Measurements from ENCODE around the gene DLG2.

The DLG2 gene

DNA sequence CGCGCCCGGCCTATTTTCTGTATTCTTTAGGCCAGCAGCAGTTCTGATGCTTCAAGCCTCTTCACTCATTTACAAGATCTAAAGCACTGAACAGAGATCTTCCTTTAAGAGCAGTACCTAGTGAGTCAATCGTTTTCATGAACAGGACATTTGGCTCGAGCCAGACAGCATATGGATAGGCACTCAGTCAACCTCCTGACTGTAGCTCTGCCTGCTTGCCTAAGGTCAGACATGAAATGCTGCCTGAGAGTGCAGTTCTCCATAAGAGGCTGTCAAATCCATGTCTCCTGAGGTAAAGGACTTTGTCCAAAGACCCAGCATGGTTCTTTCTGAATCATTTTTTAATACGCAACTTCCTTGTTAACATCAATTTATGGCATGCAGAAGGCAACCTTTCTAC lies 941.2 kb downstream of the DLG2 start:
- Histone ChIP-seq H3K4me1 (ENCODE audit: insufficient read depth, low read length) (peaks cover 2% of the 10 kb centered on the region), H3K36me3 (ENCODE audit: insufficient read depth, low read length) (no peaks in the 10 kb centered on the region), H2AFZ (ENCODE audit: low read depth, low read length) (no peak overlapping the region), H3K27me3 (ENCODE audit: insufficient read depth, low read length) (no peaks in the 10 kb centered on the region), H3K9me3 (ENCODE audit: low read length) (no peaks in the 10 kb centered on the region), H3K4me3 (ENCODE audit: low read length) (no peak overlapping the region)

- Histone ChIP-seq H3K4me3 (ENCODE audit: low read length) (no peak overlapping the region), H3K4me1 (ENCODE audit: insufficient read depth, low read length) (peaks cover 2% of the 10 kb centered on the region), H3K36me3 (ENCODE audit: insufficient read depth, low read length) (no peaks in the 10 kb centered on the region), H2AFZ (ENCODE audit: low read depth, low read length) (no peak overlapping the region), H3K27me3 (ENCODE audit: insufficient read depth, low read length) (no peaks in the 10 kb centered on the region), H3K9me3 (ENCODE audit: low read length) (no peaks in the 10 kb centered on the region)
Measured at GRCh38 chr11:84685149-84685548, 942.0 kb downstream of the DLG2 start.

- no peaks in the 10 kb centered on the region for H3K9me3 ChIP-seq (ENCODE audit: low read length)
Measured at GRCh38 chr11:84681456-84681855, 945.7 kb downstream of the DLG2 start.

GRCh38 chr11:84675396-84676025 lies 951.6 kb downstream of the DLG2 start:
- no peak overlapping the region for H3K4me3 ChIP-seq (ENCODE audit: low read length)
- H3K4me1 ChIP-seq (ENCODE audit: insufficient read depth, low read length) = no peaks in the 10 kb centered on the region
- no peaks in the 10 kb centered on the region for H3K36me3 ChIP-seq (ENCODE audit: insufficient read depth, low read length)
- no peak overlapping the region for H2AFZ ChIP-seq (ENCODE audit: low read depth, low read length)
- no peaks in the 10 kb centered on the region for H3K9me3 ChIP-seq (ENCODE audit: low read length)
- no peaks in the 10 kb centered on the region for H3K27me3 ChIP-seq (ENCODE audit: insufficient read depth, low read length)

More at GRCh38 chr11:84681456-84681855, 945.7 kb downstream of the DLG2 start:
- no peak overlapping the region for H2AFZ ChIP-seq (ENCODE audit: low read depth, low read length)
- no peaks in the 10 kb centered on the region for H3K27me3 ChIP-seq (ENCODE audit: insufficient read depth, low read length)
- H3K36me3 ChIP-seq (ENCODE audit: insufficient read depth, low read length) = no peaks in the 10 kb centered on the region
- H3K4me1 ChIP-seq (ENCODE audit: insufficient read depth, low read length) = peaks cover 2% of the 10 kb centered on the region
- no peak overlapping the region for H3K4me3 ChIP-seq (ENCODE audit: low read length)

DNA sequence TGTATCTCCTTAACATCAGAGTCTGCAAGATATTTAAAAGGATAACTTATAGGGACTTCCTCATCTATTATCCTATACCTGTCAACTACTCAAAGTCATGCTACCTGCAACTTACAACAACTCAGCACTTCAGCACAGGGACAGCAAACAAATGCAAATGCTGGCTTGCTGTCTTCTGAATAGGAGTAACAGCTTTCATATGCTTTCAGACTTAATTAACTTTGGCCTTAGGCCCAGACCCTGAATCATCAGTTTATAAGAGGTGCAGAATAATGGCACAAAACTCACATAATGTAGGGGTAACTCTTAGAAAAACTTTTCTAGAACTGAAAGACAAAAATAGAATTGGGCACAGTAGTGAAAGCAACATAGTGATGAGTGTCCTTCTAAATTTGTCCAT lies 953.4 kb downstream of the DLG2 start:
- no peaks in the 10 kb centered on the region for H3K27me3 ChIP-seq (ENCODE audit: insufficient read depth, low read length)

DNA sequence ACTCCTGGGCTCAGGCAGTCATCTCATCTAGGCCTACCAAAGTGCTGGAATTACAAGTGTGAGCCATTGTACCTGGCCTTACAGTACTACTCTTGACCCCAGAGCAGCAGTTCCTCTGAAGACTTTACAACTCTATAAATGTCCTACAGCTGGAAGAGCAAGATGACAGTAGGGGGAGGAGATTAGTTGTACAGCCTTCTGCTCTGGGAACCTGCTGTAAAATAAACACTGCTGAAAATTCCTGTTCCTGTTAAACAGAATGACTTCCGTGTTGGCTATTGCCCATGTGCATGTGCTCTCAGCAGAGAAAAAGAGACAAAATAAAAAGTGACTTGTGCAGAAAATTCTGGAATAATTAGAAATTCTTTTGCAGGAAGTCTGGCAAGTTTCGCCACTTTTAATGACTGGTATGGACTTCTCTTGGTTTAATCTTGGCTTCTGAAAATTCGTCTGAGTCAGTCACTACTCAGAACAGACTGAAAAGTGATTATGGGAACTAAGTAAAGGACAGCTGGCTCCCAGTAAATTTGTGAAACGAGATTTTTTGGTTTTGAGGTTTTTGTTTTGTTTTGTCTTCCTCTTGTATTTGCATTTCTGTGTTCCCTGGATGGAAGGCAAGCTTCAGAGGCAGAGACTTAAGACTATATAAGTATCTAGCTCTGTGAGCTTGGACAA lies 955.7 kb downstream of the DLG2 start:
- no peaks in the 10 kb centered on the region for H3K27me3 ChIP-seq (ENCODE audit: insufficient read depth, low read length)
- no peaks in the 10 kb centered on the region for H3K36me3 ChIP-seq (ENCODE audit: insufficient read depth, low read length)
- no peak overlapping the region for H3K4me3 ChIP-seq (ENCODE audit: low read length)
- no peaks in the 10 kb centered on the region for H3K4me1 ChIP-seq (ENCODE audit: insufficient read depth, low read length)
- no peaks in the 10 kb centered on the region for H3K9me3 ChIP-seq (ENCODE audit: low read length)
- no peak overlapping the region for H2AFZ ChIP-seq (ENCODE audit: low read depth, low read length)

More for the DNA sequence above, 953.4 kb downstream of the DLG2 start:
- H3K4me3 ChIP-seq (ENCODE audit: low read length) = no peak overlapping the region
- no peak overlapping the region for H2AFZ ChIP-seq (ENCODE audit: low read depth, low read length)
- no peaks in the 10 kb centered on the region for H3K36me3 ChIP-seq (ENCODE audit: insufficient read depth, low read length)
- H3K9me3 ChIP-seq (ENCODE audit: low read length) = no peaks in the 10 kb centered on the region
- no peaks in the 10 kb centered on the region for H3K4me1 ChIP-seq (ENCODE audit: insufficient read depth, low read length)

DNA sequence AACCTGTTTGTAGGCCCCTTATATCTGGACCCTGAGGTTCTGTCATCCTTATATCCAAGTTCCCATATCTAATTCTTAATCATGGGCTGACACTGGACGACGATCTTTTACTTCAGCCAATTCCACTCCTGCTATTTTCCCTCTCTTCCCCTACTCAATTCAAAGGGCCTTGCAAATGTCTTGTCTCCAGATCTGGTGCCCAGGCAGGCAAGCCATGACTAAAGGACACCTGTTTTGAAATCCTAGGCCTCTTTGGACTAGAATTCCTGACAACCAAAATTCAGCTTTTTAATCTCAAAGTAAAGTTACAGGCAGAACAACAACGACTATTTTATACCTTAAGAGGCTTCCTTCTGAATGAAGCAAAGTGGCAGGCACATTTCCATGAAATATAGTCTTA lies 963.4 kb downstream of the DLG2 start:
- Histone ChIP-seq H2AFZ (ENCODE audit: low read depth, low read length) (no peak overlapping the region), H3K4me1 (ENCODE audit: insufficient read depth, low read length) (no peaks in the 10 kb centered on the region), H3K36me3 (ENCODE audit: insufficient read depth, low read length) (no peaks in the 10 kb centered on the region), H3K27me3 (ENCODE audit: insufficient read depth, low read length) (no peaks in the 10 kb centered on the region), H3K9me3 (ENCODE audit: low read length) (no peaks in the 10 kb centered on the region), H3K4me3 (ENCODE audit: low read length) (no peak overlapping the region)

- Histone ChIP-seq H2AFZ (ENCODE audit: low read depth, low read length) (no peak overlapping the region), H3K9me3 (ENCODE audit: low read length) (no peaks in the 10 kb centered on the region), H3K4me3 (ENCODE audit: low read length) (no peak overlapping the region), H3K36me3 (ENCODE audit: insufficient read depth, low read length) (no peaks in the 10 kb centered on the region), H3K4me1 (ENCODE audit: insufficient read depth, low read length) (peaks cover 2% of the 10 kb centered on the region), H3K27me3 (ENCODE audit: insufficient read depth, low read length) (no peaks in the 10 kb centered on the region)
Measured at GRCh38 chr11:84660257-84660977, 966.7 kb downstream of the DLG2 start.

DNA sequence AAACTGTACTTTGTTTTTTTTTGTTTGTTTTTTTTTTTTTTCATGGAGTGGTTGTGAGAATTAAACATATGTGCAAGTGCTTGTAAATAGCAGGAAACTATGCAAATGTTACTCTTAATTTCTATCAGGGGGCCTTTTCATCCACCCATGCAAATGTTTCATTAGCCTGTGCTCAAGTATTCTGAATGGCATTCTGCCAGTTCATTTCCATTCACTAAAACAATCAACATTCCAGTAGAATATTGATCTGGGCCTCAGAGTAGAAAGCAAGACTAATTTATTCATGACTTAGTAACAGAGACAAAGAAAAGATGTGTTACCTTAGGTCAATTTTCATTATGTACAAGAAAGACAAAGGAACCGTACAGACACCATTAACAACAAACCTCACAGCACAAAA lies 971.4 kb downstream of the DLG2 start:
- Histone ChIP-seq H3K4me3 (ENCODE audit: low read length) (no peak overlapping the region), H2AFZ (ENCODE audit: low read depth, low read length) (no peak overlapping the region), H3K36me3 (ENCODE audit: insufficient read depth, low read length) (no peaks in the 10 kb centered on the region), H3K27me3 (ENCODE audit: insufficient read depth, low read length) (no peaks in the 10 kb centered on the region), H3K9me3 (ENCODE audit: low read length) (no peaks in the 10 kb centered on the region), H3K4me1 (ENCODE audit: insufficient read depth, low read length) (peaks cover 2% of the 10 kb centered on the region)

- Histone ChIP-seq H3K36me3 (ENCODE audit: insufficient read depth, low read length) (no peaks in the 10 kb centered on the region), H3K27me3 (ENCODE audit: insufficient read depth, low read length) (no peaks in the 10 kb centered on the region), H2AFZ (ENCODE audit: low read depth, low read length) (peak overlapping the region; percentile 49), H3K4me1 (ENCODE audit: insufficient read depth, low read length) (peaks cover 33% of the 10 kb centered on the region), H3K4me3 (ENCODE audit: low read length) (no peak overlapping the region), H3K9me3 (ENCODE audit: low read length) (no peaks in the 10 kb centered on the region)
Measured at GRCh38 chr11:84648471-84648870, 978.7 kb downstream of the DLG2 start.

GRCh38 chr11:84645988-84646694 lies 981.0 kb downstream of the DLG2 start:
- Histone ChIP-seq H3K36me3 (ENCODE audit: insufficient read depth, low read length) (no peaks in the 10 kb centered on the region), H3K4me1 (ENCODE audit: insufficient read depth, low read length) (peaks cover 33% of the 10 kb centered on the region)

GRCh38 chr11:84642500-84642899 lies 984.6 kb downstream of the DLG2 start:
- H2AFZ ChIP-seq (ENCODE audit: low read depth, low read length) = no peak overlapping the region
- no peaks in the 10 kb centered on the region for H3K36me3 ChIP-seq (ENCODE audit: insufficient read depth, low read length)
- H3K9me3 ChIP-seq (ENCODE audit: low read length) = no peaks in the 10 kb centered on the region
- no peak overlapping the region for H3K4me3 ChIP-seq (ENCODE audit: low read length)
- no peaks in the 10 kb centered on the region for H3K27me3 ChIP-seq (ENCODE audit: insufficient read depth, low read length)
- peaks cover 11% of the 10 kb centered on the region for H3K4me1 ChIP-seq (ENCODE audit: insufficient read depth, low read length)

More at GRCh38 chr11:84645988-84646694, 981.0 kb downstream of the DLG2 start:
- H3K9me3 ChIP-seq (ENCODE audit: low read length) = no peaks in the 10 kb centered on the region
- no peak overlapping the region for H3K4me3 ChIP-seq (ENCODE audit: low read length)
- no peak overlapping the region for H2AFZ ChIP-seq (ENCODE audit: low read depth, low read length)
- no peaks in the 10 kb centered on the region for H3K27me3 ChIP-seq (ENCODE audit: insufficient read depth, low read length)

GRCh38 chr11:84634309-84634708 lies 992.8 kb downstream of the DLG2 start:
- Histone ChIP-seq H3K4me3 (ENCODE audit: low read length) (no peak overlapping the region), H3K36me3 (ENCODE audit: insufficient read depth, low read length) (no peaks in the 10 kb centered on the region), H3K4me1 (ENCODE audit: insufficient read depth, low read length) (peaks cover 3% of the 10 kb centered on the region), H3K9me3 (ENCODE audit: low read length) (no peaks in the 10 kb centered on the region), H2AFZ (ENCODE audit: low read depth, low read length) (no peak overlapping the region), H3K27me3 (ENCODE audit: insufficient read depth, low read length) (no peaks in the 10 kb centered on the region)

All from neuron (in vitro differentiated cells).